ENCODE results near the gene RPLP2. TPM values are rescaled to one million over a fixed set of nuclear protein-coding genes. Genes with fewer than 3 reads are reported as not detected.
A peak's percentile ranks its signal among the peaks of the same experiment; 100 is the strongest.

The RPLP2 gene
- 1,398 TPM for polyA plus RNA-seq (2013, experiment 1 of 2; ENCODE audit: insufficient read length)
- 1,462 TPM for polyA plus RNA-seq (2013, experiment 2 of 2; ENCODE audit: insufficient read length)

- peak; percentile 97 for DNase-seq
These were observed at the start of gene RPLP2 for GRCh38 chr11:809287-810039. Gene RPLP2 (plus strand): TSS chr11:809967. CDS start chr11:810235, 268 bp downstream.

- DNase-seq = no peak
These were observed 49.5 kb upstream of the RPLP2 start for GRCh38 chr11:760236-760635.

GRCh38 chr11:761526-762108, 48.1 kb upstream of the RPLP2 start:
- no peak for DNase-seq

- DNase-seq = peak; percentile 57
These were observed 47.2 kb upstream of the RPLP2 start for GRCh38 chr11:762421-763072.

GRCh38 chr11:763073-763463, 46.7 kb upstream of the RPLP2 start:
- no peak for DNase-seq

GRCh38 chr11:763549-764321, 46.0 kb upstream of the RPLP2 start:
- no peak for DNase-seq

GRCh38 chr11:764322-765024, 45.3 kb upstream of the RPLP2 start:
- no peak for DNase-seq

GRCh38 chr11:765025-765801, 44.6 kb upstream of the RPLP2 start:
- DNase-seq = peak; percentile 36

GRCh38 chr11:765802-766091, 44.0 kb upstream of the RPLP2 start:
- DNase-seq = no peak

- DNase-seq = no peak
These were observed 43.4 kb upstream of the RPLP2 start for GRCh38 chr11:766106-766935.

- DNase-seq = no peak
These were observed 42.9 kb upstream of the RPLP2 start for GRCh38 chr11:766936-767210.

GRCh38 chr11:767238-767637, 42.5 kb upstream of the RPLP2 start:
- DNase-seq = no peak

- no peak for DNase-seq
These were observed 39.7 kb upstream of the RPLP2 start for GRCh38 chr11:769887-770641.

- DNase-seq = no peak
These were observed 38.8 kb upstream of the RPLP2 start for GRCh38 chr11:770642-771616.

GRCh38 chr11:771617-772204, 38.1 kb upstream of the RPLP2 start:
- DNase-seq = no peak

GRCh38 chr11:772429-773390, 37.1 kb upstream of the RPLP2 start:
- DNase-seq = no peak

- no peak for DNase-seq
These were observed 36.3 kb upstream of the RPLP2 start for GRCh38 chr11:773425-773824.
